ENCODE data around the gene SCO2.
A peak's percentile ranks its signal among the peaks of the same experiment; 100 is the strongest.

DNA sequence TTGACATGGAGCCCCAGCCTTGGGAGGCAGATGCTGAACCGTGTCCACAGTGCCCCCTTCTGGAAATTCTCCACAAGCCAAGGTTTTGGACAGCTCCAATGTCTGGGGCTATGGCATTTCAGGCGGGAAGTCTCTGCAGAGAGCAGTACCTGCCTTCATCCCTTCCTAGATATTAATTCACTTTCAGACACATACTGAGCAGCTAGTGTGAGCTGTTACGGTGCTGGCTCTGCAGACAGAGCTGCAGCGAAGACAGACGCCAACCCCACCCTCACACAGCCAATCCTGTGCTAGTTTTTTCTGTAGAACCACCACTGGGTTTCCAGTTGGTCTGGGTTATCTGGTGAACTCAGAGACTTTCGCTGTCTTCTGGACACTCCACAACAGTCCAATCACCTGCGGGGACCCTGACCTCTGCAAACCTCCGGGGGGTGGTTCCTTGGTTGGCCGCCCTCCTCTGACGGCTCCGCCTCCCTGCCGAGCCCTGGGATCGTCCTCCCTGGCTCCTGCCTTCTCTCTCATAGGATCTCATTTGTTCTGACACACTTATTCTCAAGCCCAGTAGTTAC, 27.0 kb downstream of the SCO2 start:
- TF ChIP-seq POLR2A (IDR thresholded peaks at IDR 0.05) (no peak), CTCF (IDR thresholded peaks at IDR 0.05) (peak; percentile 45 to 80 (median 66))

All from Peyer's patch (tissue), 4 donors.